Measurements from ENCODE around the gene COL8A1.

- no peak for TF ChIP-seq CTCF (IDR thresholded peaks at IDR 0.05)
- no peak for TF ChIP-seq POLR2A (IDR thresholded peaks at IDR 0.05)
Measured at GRCh38 chr3:99693636-99694035, 55.2 kb downstream of the COL8A1 start.

Measured in prostate gland (tissue), 2 donors.